Measurements from ENCODE around the gene FPR2. TPM values are rescaled to one million over a fixed set of nuclear protein-coding genes. Genes with fewer than 3 reads are reported as not detected.
A peak's percentile ranks its signal among the peaks of the same experiment; 100 is the strongest.

The FPR2 gene
- total and polyA plus RNA-seq, 4 donors: 0.15 to 4.1 (median 2.4) TPM

DNA sequence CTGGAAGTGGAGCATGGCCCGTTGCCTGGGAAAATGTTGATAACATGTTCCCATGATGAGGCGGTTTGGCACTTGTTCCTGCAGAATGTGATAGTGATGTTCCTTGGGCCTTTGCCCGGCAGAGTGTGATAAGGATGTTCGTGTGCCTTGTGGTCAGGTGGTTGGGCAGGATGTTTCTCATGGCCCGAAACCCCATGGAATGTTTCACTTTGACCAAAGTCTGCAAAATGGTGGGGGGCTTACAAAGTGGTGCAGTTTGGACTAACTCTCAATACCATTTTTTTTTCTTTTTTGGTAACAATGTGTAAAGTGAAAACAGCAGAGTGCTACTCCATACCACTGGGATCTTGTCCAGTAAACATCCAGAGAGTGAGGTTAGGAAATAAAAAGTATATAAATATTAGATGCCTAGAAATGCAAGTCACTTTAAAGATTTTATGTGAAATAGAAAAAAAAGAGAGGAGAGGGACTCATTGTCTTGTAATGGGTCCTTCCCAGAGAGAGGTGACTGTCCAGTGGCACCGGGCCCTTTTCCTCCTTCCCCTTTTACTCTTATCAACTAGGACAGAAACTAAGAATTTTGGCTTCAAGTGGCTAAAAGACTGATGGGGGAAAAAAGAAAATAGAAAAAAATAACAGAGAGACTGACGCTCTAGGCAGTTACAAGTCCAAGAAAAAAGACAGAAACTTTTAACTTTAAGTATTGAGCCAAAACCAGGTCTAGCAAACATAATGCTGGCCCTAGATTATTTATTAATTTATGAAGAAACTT, 39.7 kb downstream of the FPR2 start:
- no peak for DNase-seq (ENCODE audit: low spot score)
- H3K4me3 ChIP-seq (ENCODE audit: low read depth in 1 of 3, low read length in 3 of 3): no peak overlapping the region
- no peak overlapping the region for H3K9ac ChIP-seq (ENCODE audit: low read depth in 1 of 2, low read length in 2 of 2)
- WGBS: 62% methylated on average over 7 of the region's 7 CpGs
- peaks cover 3 to 19% (median 5%) of the 10 kb centered on the region in 4 donors for H3K9me3 ChIP-seq (ENCODE audit: control insufficient read depth in 4 of 4, low read length in 3 of 4)
- H3K4me1 ChIP-seq (ENCODE audit: control insufficient read depth in 4 of 4, insufficient read depth in 4 of 4, low read length in 3 of 4): peaks cover 0 to 7% (median 1%) of the 10 kb centered on the region in 4 donors
- peak overlapping the region; percentile 58 to 81 for H3K27ac ChIP-seq (ENCODE audit: low read depth in 1 of 2, low read length in 2 of 2)
- no peaks in the 10 kb centered on the region for H3K27me3 ChIP-seq (ENCODE audit: control insufficient read depth in 4 of 4, insufficient read depth in 4 of 4, low read length in 3 of 4)
- peak; percentile 58 for TF ChIP-seq YY1 (IDR thresholded peaks at IDR 0.05)
- peak; percentile 30 for TF ChIP-seq SP1 (IDR thresholded peaks at IDR 0.05)
- peak in 1 of 2 donors; percentile 6 for TF ChIP-seq RXRA (IDR thresholded peaks at IDR 0.05)
- TF ChIP-seq NR2F2 (IDR thresholded peaks at IDR 0.05): peak; percentile 71
- no peak for TF ChIP-seq FOXA2 (IDR thresholded peaks at IDR 0.05)
- no peaks in the 10 kb centered on the region for H3K36me3 ChIP-seq (ENCODE audit: control insufficient read depth in 4 of 4, insufficient read depth in 3 of 4, low read depth in 1 of 4, low read length in 3 of 4)

DNA sequence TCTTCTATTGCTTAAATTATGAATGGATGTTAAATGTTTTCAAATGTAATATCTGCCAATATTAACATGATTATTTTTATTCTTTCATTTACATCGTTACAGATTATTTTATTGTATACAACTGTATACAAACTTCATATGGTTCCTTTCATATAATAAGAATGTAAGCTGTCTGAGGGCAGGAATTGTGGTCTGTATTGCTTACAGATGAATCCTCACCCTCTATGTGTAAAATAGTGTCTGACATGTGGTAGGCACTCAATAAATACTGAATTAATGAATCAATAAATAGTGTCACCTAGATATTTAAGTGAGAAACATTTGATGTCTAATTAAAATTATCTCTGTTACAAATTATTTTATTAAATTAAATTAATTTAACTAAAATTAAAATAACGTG, 41.8 kb downstream of the FPR2 start:
- WGBS: 62% methylated on average over 2 of the region's 2 CpGs
- Histone ChIP-seq H3K9me3 (ENCODE audit: control insufficient read depth in 4 of 4, low read length in 3 of 4) (peaks cover 3 to 19% (median 5%) of the 10 kb centered on the region in 4 donors), H3K27ac (ENCODE audit: low read depth in 1 of 2, low read length in 2 of 2) (peak overlapping the region in 1 of 2 donors; percentile 1), H3K36me3 (ENCODE audit: control insufficient read depth in 4 of 4, insufficient read depth in 3 of 4, low read depth in 1 of 4, low read length in 3 of 4) (no peaks in the 10 kb centered on the region), H3K27me3 (ENCODE audit: control insufficient read depth in 4 of 4, insufficient read depth in 4 of 4, low read length in 3 of 4) (no peaks in the 10 kb centered on the region), H3K9ac (ENCODE audit: low read depth in 1 of 2, low read length in 2 of 2) (no peak overlapping the region), H3K4me1 (ENCODE audit: control insufficient read depth in 4 of 4, insufficient read depth in 4 of 4, low read length in 3 of 4) (peaks cover 0 to 7% (median 4%) of the 10 kb centered on the region in 4 donors), H3K4me3 (ENCODE audit: low read depth in 1 of 3, low read length in 3 of 3) (no peak overlapping the region)
- DNase-seq (ENCODE audit: low spot score): no peak
- no peak for TF ChIP-seq SP1 (IDR thresholded peaks at IDR 0.05)
- TF ChIP-seq, protein P1, sequence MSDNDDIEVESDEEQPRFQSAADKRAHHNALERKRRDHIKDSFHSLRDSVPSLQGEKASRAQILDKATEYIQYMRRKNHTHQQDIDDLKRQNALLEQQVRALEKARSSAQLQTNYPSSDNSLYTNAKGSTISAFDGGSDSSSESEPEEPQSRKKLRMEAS (IDR thresholded peaks at IDR 0.05): no peak
- TF ChIP-seq NR2F2 (IDR thresholded peaks at IDR 0.05): no peak
- TF ChIP-seq, protein P2, sequence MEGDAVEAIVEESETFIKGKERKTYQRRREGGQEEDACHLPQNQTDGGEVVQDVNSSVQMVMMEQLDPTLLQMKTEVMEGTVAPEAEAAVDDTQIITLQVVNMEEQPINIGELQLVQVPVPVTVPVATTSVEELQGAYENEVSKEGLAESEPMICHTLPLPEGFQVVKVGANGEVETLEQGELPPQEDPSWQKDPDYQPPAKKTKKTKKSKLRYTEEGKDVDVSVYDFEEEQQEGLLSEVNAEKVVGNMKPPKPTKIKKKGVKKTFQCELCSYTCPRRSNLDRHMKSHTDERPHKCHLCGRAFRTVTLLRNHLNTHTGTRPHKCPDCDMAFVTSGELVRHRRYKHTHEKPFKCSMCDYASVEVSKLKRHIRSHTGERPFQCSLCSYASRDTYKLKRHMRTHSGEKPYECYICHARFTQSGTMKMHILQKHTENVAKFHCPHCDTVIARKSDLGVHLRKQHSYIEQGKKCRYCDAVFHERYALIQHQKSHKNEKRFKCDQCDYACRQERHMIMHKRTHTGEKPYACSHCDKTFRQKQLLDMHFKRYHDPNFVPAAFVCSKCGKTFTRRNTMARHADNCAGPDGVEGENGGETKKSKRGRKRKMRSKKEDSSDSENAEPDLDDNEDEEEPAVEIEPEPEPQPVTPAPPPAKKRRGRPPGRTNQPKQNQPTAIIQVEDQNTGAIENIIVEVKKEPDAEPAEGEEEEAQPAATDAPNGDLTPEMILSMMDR (IDR thresholded peaks at IDR 0.05; ENCODE audit: low read depth, low read length, missing input control): no peak
- no peak for TF ChIP-seq HNF4G (IDR thresholded peaks at IDR 0.05)
- TF ChIP-seq TAF1 (conservative IDR thresholded peaks at IDR 0.05): no peak
- TF ChIP-seq FOXA2 (IDR thresholded peaks at IDR 0.05): no peak
- TF ChIP-seq, protein P3, sequence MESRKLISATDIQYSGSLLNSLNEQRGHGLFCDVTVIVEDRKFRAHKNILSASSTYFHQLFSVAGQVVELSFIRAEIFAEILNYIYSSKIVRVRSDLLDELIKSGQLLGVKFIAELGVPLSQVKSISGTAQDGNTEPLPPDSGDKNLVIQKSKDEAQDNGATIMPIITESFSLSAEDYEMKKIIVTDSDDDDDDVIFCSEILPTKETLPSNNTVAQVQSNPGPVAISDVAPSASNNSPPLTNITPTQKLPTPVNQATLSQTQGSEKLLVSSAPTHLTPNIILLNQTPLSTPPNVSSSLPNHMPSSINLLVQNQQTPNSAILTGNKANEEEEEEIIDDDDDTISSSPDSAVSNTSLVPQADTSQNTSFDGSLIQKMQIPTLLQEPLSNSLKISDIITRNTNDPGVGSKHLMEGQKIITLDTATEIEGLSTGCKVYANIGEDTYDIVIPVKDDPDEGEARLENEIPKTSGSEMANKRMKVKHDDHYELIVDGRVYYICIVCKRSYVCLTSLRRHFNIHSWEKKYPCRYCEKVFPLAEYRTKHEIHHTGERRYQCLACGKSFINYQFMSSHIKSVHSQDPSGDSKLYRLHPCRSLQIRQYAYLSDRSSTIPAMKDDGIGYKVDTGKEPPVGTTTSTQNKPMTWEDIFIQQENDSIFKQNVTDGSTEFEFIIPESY (IDR thresholded peaks at IDR 0.05): no peak
- TF ChIP-seq JUND (IDR thresholded peaks at IDR 0.05): no peak
- no peak for TF ChIP-seq FOXA1 (IDR thresholded peaks at IDR 0.05)
- TF ChIP-seq RAD21 (IDR thresholded peaks at IDR 0.05): no peak
- no peak for TF ChIP-seq YY1 (IDR thresholded peaks at IDR 0.05)
- no peak for TF ChIP-seq EGR1 (IDR thresholded peaks at IDR 0.05; ENCODE audit: low read depth in 2 of 2)
- TF ChIP-seq, protein P4, sequence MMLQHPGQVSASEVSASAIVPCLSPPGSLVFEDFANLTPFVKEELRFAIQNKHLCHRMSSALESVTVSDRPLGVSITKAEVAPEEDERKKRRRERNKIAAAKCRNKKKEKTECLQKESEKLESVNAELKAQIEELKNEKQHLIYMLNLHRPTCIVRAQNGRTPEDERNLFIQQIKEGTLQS (IDR thresholded peaks at IDR 0.05): no peak
